Measurements from ENCODE around the gene TCF7L2.

DNA sequence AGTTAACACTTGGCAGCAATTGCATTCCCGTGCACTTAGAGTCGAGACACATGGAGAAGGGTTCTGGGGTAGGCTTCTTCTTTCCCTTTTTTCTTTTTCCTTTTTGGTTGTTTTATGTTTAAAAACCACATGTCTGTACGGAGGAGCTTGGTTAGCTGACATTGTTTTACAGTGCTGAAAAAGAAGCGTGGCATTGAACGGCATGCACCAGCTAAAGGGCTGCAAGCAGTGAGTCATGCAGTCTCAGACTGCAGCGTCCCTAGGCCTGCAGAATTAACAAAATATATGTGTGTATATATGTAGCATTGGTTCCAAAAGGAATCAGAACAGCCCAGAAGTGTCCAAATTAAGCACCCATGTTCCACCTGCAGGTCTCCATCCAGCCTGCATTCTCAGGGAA is 211.0 kb downstream of the TCF7L2 start:
- TF ChIP-seq EZH2 (IDR thresholded peaks at IDR 0.05; ENCODE audit: borderline replicate concordance, low read length): no peak
- TF ChIP-seq, protein P1, sequence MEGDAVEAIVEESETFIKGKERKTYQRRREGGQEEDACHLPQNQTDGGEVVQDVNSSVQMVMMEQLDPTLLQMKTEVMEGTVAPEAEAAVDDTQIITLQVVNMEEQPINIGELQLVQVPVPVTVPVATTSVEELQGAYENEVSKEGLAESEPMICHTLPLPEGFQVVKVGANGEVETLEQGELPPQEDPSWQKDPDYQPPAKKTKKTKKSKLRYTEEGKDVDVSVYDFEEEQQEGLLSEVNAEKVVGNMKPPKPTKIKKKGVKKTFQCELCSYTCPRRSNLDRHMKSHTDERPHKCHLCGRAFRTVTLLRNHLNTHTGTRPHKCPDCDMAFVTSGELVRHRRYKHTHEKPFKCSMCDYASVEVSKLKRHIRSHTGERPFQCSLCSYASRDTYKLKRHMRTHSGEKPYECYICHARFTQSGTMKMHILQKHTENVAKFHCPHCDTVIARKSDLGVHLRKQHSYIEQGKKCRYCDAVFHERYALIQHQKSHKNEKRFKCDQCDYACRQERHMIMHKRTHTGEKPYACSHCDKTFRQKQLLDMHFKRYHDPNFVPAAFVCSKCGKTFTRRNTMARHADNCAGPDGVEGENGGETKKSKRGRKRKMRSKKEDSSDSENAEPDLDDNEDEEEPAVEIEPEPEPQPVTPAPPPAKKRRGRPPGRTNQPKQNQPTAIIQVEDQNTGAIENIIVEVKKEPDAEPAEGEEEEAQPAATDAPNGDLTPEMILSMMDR (IDR thresholded peaks at IDR 0.05; ENCODE audit: low read length): no peak
